ENCODE results near the gene SMIM35. TPM values are rescaled to one million over a fixed set of nuclear protein-coding genes. Genes with fewer than 3 reads are reported as not detected.

Gene SMIM35
- total RNA-seq, 1 experiment from 2014 or later = not detected

DNA sequence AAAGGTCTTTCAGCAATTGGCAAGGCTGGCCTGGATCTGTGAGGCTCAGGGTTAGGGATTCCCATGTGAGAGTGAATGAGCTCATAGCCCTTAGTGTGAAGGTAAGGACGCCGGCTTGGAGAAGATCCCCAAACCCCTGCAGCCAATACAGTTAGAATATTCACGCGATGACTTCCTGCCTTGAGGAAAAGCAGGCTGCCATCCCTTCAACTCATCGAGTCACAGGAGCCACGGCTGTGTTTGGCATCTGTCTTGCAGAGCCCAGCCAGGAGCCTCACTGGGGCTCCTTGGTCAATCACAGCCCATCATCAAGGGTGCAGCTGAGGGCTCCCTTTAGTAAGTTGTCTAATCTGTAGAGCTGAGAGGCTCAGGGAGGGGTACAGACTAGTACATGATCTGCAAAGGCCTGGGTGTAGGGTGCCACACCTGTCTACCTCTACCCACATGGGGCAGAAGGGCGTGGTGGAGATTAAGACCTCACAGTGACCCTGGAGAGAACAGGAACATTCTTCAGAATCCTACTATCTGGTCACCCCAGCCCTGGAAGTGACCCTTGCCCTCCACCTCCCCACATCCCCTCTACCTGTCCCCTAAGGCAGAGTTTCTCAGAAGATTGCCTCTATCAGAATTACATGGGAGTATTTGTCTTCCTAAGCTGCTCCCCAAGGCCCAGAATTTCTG, 82.1 kb downstream of the SMIM35 start:
- DNase-seq (ENCODE audit: low read depth) = no peak

DNA sequence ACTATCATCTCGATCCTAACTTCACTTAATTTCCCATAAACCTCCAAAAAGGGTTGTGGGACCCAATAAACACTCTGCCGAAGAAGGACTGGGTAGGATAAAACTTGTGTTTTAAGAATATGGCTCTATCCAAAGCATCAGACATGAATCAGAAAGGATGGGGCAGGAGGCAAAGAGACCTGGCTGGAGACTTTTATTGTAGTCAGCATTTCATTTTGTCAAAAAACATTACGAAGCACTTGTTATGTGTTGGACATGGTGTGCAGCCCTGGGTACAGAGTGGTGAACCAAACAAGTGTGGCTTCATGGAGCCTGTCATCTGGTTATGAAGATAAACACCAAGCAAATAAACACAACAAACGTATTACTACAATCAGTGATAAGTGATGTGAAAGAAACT, 83.3 kb downstream of the SMIM35 start:
- DNase-seq (ENCODE audit: low read depth) = no peak

DNA sequence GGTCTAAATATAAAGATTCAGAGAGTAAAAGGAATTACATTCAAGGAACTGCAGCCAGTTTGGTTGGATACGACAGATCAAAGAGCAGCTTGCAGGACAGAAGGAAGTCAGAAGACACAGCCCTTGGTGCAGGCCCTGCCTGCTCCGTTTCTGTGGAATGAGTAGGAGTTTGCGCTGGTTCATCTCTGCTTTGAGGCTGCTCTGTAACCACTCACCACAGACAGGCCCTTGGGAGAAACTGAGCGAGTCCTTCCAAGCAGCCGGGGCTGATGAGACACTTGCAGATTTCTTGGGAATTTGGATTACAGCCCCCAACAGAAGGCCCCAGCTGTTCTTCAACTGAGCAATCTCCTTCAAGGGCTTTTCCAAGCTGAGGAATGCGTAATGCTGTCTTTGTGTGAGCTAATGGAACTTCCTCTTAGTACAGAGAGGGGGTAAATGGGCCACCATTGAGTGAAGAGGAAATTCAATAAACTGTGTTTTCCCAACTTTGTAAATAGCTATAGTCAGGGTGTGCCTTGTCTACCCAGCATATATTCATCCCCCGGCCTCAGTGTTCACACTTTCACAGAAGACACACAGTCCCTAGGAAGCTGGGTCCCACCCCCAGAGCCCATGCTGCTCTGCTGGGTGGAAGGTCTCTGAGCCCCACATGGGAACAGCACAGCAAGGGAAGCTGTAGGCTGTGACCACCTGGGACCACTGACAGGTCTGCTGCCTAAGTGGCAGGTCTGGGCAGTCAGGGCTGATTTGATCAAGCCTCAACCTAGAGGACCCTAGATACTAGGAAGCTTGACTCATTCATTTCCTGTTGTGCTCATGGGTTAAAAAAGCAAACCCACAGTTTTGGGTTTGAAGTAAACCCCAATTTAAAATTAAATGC, 84.0 kb downstream of the SMIM35 start:
- no peak for DNase-seq (ENCODE audit: low read depth)

DNA sequence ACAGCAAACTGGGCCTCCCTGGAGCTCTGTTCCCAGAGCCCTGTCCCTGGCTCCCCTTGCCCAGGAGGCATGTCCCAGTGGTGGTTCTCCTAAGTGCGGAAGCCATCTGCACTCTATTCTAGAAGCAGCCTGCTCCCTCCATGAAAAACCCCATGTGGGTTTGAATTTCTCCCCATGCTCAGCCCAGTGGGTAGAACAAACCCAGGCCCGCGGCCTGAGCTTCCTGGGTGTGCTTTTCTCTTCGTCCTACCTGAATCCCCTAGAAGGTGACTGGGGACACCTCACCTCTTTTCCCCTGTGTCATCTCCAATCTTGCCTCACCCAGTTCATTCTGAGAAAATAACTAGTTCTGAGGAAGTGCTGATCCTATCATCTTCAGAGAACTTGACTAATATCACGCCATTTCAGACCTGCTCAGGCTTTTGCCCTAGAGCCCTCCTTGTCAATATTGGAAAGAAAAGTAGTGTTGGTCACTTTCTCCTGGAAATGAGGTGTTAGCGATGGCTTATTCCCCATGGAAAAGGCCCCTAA, 84.7 kb downstream of the SMIM35 start:
- no peak for DNase-seq (ENCODE audit: low read depth)

DNA sequence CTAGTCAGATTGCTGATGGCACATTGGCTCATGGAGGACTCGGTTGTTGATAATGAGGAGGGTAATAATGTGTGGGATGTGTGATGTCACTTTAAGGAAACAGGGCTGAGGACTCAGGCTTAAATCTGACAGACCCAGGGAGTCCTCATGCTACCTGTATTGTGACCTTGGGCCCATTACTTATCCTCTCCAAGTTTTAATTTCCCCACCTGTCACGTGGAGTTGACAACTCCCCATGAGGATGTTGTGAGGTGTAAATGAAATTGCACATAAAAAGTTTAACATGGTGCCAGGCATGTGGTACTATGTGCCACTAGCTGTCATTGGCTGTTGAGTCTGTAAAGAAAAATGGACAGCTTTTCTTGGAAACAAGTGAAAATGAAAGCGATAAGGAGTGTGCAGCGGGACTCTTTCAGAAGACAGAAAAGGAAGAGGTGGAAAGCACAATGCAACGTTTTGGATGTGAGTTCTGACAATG, 85.2 kb downstream of the SMIM35 start:
- no peak for DNase-seq (ENCODE audit: low read depth)

DNA sequence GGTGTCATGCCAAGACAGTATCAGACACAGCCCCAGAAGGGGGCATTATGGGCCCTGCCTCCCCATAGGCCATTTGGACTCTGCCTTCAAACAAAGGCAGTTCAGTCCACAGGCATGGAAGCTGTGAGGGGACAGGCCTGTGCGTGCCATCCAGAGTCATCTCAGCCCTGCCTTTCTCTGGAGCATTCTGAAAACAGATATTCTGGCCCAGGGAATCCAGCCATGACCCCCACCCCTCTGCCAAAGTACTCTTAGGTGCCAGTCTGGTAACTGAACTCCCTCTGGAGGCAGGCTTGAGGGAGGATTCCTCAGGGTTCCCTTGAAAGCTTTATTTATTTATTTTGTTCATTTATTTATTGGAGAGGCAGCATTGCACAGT, 85.9 kb downstream of the SMIM35 start:
- no peak for DNase-seq (ENCODE audit: low read depth)

DNA sequence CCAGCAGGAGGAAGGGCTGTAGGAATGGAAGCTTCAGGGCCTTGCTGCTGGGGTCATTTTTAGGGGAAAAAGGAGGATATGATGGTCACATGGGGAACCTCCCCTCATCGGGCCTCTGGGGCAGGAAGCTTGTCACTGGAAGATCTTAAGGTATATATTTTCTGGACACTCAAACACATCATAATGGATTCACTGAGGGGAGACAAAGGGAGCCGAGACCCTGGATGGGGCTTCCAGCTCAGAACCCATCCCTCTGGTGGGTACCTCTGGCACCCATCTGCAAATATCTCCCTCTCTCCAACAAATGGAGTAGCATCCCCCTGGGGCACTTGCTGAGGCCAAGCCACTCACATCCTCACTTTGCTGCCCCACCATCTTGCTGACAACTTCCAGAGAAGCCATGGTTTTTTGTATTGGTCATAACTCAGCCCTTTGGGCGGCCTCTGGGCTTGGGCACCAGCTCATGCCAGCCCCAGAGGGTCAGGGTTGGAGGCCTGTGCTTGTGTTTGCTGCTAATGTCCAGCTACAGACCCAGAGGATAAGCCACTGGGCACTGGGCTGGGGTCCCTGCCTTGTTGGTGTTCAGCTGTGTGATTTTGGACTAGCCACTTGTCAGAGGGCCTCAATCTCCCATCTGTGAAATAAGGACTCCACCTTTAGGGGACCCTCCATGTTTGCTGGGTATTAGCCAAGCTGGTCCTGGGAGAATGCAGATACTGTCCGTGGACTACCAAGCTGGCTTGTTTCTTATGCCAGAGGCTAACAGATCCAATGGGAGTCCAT, 86.5 kb downstream of the SMIM35 start:
- no peak for DNase-seq (ENCODE audit: low read depth)

DNA sequence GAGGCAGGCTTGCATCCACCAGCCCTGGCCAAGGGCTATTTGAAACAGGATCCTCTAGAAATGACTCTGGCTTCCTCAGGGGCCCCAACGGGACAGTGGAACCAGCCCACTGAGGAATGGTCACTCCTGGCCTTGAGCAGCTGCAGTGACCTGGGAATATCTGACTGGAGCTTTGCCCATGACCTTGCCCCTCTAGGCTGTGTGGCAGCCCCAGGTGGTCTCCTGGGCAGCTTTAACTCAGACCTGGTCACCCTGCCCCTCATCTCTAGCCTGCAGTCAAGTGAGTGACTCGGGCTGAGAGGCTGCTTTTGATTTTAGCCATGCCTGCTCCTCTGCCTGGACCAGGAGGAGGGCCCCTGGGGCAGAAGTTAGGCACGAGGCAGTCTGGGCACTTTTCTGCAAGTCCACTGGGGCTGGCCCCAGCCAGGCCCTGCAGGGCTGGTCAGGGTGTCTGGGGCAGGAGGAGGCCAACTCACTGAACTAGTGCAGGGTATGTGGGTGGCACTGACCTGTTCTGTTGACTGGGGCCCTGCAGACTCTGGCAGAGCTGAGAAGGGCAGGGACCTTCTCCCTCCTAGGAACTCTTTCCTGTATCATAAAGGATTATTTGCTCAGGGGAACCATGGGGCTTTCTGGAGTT, 87.3 kb downstream of the SMIM35 start:
- no peak for DNase-seq (ENCODE audit: low read depth)

DNA sequence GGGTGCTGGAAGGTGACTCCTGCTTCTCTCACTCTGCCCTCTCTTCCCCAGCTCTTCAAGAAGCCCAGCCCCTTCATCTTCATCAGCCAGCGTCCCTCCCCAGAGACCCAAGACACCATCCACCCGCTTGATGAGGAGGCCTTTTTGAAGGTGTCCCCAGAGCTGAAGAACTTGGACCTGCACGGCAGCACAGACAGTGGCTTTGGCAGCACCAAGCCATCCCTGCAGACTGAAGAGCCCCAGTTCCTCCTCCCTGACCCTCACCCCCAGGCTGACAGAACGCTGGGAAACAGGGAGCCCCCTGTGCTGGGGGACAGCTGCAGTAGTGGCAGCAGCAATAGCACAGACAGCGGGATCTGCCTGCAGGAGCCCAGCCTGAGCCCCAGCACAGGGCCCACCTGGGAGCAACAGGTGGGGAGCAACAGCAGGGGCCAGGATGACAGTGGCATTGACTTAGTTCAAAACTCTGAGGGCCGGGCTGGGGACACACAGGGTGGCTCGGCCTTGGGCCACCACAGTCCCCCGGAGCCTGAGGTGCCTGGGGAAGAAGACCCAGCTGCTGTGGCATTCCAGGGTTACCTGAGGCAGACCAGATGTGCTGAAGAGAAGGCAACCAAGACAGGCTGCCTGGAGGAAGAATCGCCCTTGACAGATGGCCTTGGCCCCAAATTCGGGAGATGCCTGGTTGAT, 88.0 kb downstream of the SMIM35 start:
- no peak for DNase-seq (ENCODE audit: low read depth)

DNA sequence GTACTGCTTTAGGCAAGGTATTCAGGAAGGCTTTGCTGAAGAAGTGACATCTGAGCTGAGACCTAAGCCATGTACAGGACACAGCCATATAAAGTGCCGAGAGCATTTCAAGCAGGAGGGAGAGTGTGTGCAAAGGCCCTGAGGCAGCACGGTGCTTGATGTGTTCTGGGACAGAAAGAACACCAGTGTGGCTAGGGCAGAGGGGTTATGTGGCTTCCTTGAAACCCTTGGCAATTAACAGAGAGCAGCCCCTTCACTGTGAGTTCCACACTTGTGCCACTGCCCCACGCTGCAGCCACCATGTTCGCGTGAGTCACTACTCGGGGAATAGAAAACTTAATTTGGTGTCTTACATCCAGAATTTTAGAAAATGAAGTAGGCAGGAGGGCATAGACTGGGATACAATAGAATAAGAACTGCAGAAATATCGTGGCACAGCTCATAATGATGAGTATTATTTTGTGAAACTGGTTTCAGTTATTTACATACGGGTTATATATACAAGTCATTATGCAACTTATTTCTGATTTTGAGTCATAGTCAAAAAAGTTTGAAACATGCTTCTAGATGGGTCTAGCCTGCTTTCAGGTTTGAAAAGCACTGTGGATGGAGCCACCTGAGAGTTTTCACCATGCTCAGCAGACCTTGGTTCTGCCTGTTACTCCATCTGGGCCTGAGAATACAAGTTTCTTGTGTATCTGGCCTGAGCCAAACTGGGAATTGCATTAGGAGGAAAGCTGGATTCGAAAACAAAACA, 88.8 kb downstream of the SMIM35 start:
- DNase-seq (ENCODE audit: low read depth) = no peak

DNA sequence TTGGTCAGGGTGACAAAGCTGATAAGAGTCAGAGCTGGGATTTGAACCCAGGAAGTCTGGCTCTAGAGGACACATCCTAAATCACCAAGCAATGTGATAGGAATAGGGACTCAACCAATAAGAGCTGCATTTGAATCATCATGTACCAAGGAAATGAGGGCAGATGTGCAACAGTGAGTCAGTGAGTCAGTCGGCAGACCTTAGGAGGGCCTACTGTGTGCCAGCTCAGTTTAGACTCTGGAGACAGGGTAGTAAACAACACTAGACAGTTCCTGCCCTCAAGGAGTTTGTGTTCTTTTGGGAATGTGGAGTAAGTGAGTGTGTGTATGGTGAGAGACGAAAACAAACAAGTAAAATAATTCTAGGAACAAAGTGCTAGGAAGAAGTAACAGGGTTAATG, 89.4 kb downstream of the SMIM35 start:
- no peak for DNase-seq (ENCODE audit: low read depth)

DNA sequence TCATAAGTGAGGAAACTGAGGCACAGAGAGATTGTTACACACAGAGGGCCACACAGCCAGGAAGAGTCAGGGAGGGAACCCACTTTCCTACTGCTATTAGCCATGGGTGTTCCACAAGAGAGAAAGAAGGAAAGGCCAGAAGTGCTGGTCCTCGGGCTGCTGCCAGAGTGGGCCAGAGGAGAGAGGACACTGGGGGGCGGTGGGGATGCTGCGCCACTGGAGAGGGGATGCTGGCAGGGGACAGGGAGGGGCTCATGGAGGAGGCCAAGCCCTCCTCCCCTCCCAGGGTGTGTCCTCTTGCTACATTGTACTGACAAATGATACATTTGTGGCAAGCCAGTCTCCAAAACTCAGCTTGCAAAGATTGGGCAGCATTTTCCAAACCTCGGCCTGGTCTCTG, 90.7 kb downstream of the SMIM35 start:
- no peak for DNase-seq (ENCODE audit: low read depth)

DNA sequence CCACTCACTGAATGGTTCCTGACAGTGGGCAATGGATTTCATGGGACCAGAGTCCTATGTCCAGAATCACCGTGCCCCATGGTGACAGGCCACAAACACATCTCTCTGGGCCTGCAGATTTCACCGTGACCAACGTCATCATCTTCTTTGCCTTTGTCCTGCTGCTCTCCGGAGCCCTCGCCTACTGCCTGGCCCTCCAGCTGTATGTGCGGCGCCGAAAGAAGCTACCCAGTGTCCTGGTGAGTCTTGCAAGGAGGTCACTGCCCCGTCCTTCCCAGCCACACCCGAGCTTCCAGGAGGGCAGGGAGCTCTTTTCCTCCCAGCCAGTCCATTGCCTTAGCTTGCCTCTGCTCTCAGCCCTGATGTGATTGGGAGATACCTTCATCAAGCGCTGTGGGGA, 91.3 kb downstream of the SMIM35 start:
- DNase-seq (ENCODE audit: low read depth) = no peak

DNA sequence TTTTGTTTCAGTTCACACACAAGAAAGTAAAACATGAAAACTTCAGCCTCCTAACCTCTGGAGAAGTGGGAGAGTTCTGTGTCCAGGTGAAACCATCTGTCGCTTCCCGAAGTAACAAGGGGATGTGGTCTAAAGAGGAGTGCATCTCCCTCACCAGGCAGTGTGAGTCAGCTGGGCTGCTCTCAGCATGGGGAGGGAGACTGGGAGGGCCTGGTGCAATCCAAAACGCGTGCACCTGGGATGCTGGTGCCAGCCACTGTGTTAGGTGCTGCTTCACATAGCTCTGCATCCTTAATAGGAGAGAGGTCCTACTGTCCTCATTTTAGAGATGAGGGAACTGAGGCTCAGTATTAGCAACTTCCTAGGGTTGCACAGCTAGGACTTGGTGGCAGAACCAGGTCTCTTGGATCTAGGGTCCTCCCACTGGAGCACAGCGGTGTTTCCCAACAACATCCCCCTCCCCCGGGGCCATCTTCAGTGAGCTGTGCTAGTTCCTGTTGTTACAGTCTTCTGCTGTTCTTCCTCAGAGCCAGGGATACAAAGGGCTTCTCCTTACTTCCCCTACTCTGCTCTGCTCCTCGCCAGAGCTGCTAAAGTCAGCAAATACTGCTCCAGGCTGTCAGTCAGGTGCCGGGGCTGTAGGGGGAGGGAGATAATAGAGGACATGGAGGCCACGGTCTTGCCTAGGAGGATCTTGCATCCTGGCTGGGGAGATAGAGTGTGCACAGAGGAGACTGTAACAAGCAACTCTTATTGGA, 92.6 kb downstream of the SMIM35 start:
- DNase-seq (ENCODE audit: low read depth) = no peak

DNA sequence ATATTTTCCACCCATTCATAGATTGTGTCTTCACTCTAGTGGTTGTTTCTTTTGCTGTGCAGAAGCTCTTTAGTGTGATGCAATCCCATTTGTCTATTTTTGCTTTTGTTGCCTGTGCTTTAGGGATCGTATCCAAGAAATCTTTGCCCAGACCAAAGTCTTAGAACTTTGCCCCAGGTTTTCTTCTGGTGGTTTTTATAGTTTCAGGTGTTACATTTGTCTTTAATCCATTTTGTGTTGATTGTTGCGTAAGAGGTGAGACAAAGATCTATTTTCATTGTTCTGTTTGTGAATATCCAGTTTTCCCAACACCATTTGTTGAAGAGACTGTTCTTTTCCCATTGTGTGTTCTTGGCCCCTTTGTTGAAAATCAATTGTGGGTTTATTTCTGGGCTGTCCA, 94.1 kb downstream of the SMIM35 start:
- no peak for DNase-seq (ENCODE audit: low read depth)

DNA sequence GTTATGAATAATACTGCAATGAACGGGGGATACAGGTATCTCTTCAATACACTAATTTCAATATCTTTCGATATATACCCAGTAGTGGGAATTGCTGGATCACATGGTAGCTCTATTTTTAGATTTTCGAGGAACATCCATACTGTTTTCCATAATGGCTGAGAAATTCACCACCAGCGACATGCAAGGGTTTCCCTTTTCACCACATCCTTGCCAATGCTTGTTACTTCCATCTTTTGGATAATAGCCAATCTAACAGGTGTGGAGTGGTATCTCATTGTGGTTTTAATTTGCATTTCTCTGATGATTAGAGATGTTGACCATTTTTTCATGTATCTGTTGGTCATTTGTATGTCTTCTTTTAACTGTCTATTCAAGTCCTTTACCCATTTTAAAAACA, 94.6 kb downstream of the SMIM35 start:
- no peak for DNase-seq (ENCODE audit: low read depth)

DNA sequence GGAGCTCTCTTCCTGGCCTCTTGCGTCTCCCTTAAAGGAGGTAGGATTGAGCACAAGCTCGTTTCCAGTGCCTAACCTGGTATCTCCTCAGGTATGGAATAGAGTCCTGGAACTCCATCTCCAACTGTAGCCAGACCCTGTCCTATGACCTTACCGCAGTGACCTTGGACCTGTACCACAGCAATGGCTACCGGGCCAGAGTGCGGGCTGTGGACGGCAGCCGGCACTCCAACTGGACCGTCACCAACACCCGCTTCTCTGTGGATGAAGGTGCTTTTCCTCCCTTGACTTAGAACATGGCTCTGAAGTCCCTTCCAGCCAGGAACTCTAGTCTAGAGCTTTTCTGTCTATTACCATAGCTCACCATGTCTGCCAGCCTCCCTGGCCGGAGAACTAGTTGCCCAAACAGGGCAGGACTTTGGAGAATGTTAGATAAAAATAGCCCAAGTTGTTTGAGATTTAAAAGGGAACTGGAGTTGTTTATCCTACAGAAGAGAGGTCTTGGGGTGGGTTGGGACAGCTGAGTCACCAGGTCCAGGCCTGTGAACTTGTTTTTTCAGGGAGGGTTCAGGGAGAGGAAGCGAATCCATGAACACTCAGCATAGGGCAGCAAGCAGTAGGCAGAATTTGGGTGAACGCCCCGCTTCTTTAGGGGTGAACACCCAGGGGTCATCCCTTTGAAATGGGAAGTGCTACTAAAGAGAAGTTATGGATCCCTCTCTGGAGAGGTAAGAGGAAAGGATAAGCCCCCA, 97.2 kb downstream of the SMIM35 start:
- DNase-seq (ENCODE audit: low read depth) = no peak

DNA sequence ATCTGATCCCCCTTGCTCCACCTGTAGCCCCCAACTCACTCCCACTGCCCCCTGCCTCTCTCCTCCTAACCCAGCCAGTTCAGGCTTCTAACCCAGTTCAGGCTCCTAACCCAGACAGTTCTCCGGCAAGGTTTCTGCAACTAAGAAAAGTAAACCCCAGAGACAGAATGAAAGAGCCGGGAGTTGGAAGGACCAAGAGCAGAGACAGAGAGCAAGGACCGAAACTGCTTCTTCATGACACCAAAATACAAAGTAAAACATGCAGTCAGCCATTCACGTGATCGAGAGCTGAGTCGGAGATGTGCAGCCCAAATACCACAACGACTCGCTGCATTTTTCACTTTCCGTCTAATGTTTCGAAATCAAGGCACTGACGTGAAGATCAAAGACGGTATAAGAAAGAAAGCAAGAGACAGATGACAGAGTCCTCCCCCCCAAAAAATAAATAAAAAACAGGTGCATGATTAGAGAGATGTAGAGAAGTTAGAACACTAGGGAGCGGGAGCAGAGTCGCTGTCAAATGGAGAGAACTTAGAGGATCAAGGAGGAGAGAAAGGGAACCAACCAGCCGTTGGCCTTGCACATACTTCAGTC, 99.7 kb downstream of the SMIM35 start:
- DNase-seq (ENCODE audit: low read depth) = peak; percentile 2
